Caki2 (cell line): ENCODE data around the gene MTRR. TPM values are rescaled to one million over a fixed set of nuclear protein-coding genes. Genes with fewer than 3 reads are reported as not detected.
A peak's percentile ranks its signal among the peaks of the same experiment; 100 is the strongest.
"Not testable (repeated sequence)": the region's sequence is repeated elsewhere in the genome, so short reads cannot be mapped to it uniquely, and the experiment has no call there.

ENCODE experiments used
- DNase-seq: peaks from one replicate; pipeline ENCODE4 v3.0.0-alpha.2; 2015; ENCODE audit warnings: low read depth
- in situ Hi-C: cut with HindIII; loops from 2 replicates; pipeline ENCODE4 v1.10.0; 2016; ENCODE audit warnings: low sequenced_read_pairs, low pct_unique_long_range_greater_than_20kb, mixed read lengths
- total RNA-seq: library from RNA; depleted of rRNA; stranded (reverse); fragments of >200 nt; shearing (Covaris generic); gene quantifications from 2 replicates; pipeline ENCODE4 v1.2.3, GENCODE V29; 2014; ENCODE audit warnings: low replicate concordance

Gene MTRR
- total RNA-seq, 1 experiment from 2014 or later: 32.3 TPM

- no peak for DNase-seq
- in situ Hi-C loops: no loop called here
These were observed 14.0 kb downstream of the MTRR start for GRCh38 chr5:7882926-7883325.

- no peak for DNase-seq
- in situ Hi-C loops: no loop called here
These were observed 15.7 kb downstream of the MTRR start for GRCh38 chr5:7884491-7885267.

GRCh38 chr5:7886849-7887475 is 18.0 kb downstream of the MTRR start:
- peak; percentile 36 for DNase-seq
- in situ Hi-C loops: no loop called here

GRCh38 chr5:7888901-7889300 is 20.0 kb downstream of the MTRR start:
- in situ Hi-C loops: no loop called here
- DNase-seq: no peak

GRCh38 chr5:7894439-7894838 is 25.5 kb downstream of the MTRR start:
- no peak for DNase-seq
- in situ Hi-C loops: no loop called here

- in situ Hi-C loops: no loop called here
- DNase-seq: no peak
These were observed 25.9 kb downstream of the MTRR start for GRCh38 chr5:7894860-7895259.

GRCh38 chr5:7897014-7897600 is 28.2 kb downstream of the MTRR start:
- in situ Hi-C loops: no loop called here
- DNase-seq: peak; percentile 35

GRCh38 chr5:7902201-7902600 is 33.3 kb downstream of the MTRR start:
- DNase-seq: no peak
- in situ Hi-C loops: no loop called here

GRCh38 chr5:7902666-7903625 is 34.0 kb downstream of the MTRR start:
- DNase-seq: no peak
- in situ Hi-C loops: no loop called here

- DNase-seq: peak; percentile 44
- in situ Hi-C loops: no loop called here
These were observed 35.2 kb downstream of the MTRR start for GRCh38 chr5:7904170-7904569.

- DNase-seq: no peak
- in situ Hi-C loops: no loop called here
These were observed 38.7 kb downstream of the MTRR start for GRCh38 chr5:7907612-7908011.

- DNase-seq: no peak
- in situ Hi-C loops: no loop called here
These were observed 39.4 kb downstream of the MTRR start for GRCh38 chr5:7908317-7908716.

GRCh38 chr5:7910738-7911428 is 41.9 kb downstream of the MTRR start:
- no peak for DNase-seq
- in situ Hi-C loops: no loop called here

GRCh38 chr5:7911429-7911771 is 42.5 kb downstream of the MTRR start:
- in situ Hi-C loops, DNase-seq: not testable (repeated sequence)

GRCh38 chr5:7916171-7916804 is 47.3 kb downstream of the MTRR start:
- in situ Hi-C loops: no loop called here
- no peak for DNase-seq

- no peak for DNase-seq
- in situ Hi-C loops: no loop called here
These were observed 48.5 kb downstream of the MTRR start for GRCh38 chr5:7917130-7918123.
